GM19463 (cell line): ENCODE data around the gene HMGXB3.
"Not testable (repeated sequence)": the region's sequence is repeated elsewhere in the genome, so short reads cannot be mapped to it uniquely, and the experiment has no call there.

Experiments
- ATAC-seq: cut with Tn5 transposase; IDR thresholded peaks from one replicate; pipeline ENCODE4 v1.9.1; 2021; ENCODE audit warnings: mild to moderate bottlenecking, moderate library complexity; ENCODE audit not compliant: unreplicated experiment

Gene HMGXB3

DNA sequence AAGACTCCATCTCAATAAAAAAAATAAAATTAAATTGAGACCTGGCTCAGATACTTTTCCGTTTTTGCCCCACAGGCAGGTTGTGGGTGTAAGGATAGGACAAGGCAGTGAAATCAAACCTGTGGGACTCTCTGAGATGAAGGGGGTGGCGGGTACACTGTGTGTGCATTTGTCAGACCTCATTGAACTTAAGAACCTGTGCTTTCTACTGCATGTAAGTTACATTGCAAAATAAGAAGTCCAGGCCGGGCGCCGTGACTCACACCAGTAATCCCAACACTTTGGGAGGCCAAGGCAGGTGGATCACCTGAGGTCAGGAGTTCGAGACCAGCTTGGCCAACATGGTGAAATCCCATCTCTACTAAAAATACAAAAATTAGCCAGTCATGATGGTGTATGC, 84.2 kb downstream of the HMGXB3 start:
- ATAC-seq: not testable (repeated sequence)

DNA sequence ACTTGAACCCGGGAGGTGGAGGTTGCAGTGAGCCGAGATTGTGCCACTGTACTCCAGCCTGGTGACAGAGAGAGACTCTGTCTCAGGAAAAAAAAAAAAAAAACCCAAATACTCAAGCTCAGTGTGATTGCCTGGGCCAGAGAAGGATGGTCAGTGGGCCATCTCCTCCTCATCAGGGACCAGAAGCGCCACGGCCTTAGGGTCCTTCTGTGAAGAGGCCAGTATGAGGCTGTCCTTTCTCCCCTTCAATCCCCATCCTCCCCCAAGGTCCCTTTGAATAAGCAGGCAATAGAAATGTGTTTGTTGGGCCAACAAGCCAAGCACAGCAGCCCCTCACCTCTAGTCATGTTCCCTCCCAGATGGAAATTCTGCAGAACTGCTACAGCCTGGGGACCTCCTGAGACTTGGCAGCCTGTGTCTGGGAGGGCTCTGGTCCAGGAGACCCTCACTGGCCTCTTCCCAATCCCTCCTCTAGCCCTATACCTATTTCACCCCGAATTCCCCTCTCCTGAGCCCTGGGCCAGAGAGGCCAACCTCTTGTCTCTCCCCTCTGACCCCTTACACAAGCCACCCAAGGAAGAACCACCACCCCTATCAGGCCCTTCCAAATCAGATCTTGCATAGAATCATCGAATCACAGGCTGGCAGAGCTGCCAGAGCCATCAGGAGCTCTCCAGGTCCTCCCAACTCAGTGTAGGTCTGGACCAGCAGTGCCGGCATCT, 84.8 kb downstream of the HMGXB3 start:
- no peak for ATAC-seq

DNA sequence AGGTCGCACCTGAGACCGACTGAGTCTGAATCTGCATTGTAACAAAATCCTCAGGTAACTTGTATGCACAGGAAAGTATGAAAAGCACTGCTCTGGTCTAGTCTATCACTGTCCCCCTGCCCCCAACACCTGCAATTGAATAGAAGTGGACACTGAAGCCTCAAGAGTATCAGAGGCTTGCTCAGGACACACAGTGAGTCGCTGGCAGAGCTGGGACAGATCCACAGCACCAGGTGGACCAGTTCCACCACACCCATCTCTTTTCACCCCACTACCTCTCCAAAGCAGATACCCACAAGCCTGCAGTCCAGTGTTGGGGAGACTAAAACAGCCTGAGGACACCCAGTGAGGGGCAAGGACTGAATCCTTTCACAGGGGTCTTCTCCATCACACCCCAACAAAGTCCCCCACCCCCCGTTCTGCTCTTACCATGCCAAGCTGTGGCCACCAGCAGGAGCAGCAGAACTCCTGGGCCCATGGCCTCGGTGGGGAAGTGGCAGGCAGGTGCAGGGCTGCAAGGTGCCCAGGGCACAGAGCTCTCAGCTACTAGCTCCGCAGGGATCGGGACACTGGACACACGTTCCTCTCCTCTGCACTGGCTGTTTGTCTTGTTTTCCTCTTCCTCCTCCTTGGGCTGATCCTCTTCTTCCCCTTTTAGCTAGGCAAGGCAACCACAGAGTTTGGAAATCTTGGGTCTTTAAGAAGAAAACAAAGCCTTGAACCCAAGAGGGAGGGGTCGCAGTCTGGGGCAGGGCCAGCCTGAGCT, 85.6 kb downstream of the HMGXB3 start, which contains the start of gene CSF1R:
Gene CSF1R, minus strand, starts transcription at position 605 of the 766 bp plus-strand sequence. Its CDS starts 127 bp downstream, at position 478.
- ATAC-seq: no peak

DNA sequence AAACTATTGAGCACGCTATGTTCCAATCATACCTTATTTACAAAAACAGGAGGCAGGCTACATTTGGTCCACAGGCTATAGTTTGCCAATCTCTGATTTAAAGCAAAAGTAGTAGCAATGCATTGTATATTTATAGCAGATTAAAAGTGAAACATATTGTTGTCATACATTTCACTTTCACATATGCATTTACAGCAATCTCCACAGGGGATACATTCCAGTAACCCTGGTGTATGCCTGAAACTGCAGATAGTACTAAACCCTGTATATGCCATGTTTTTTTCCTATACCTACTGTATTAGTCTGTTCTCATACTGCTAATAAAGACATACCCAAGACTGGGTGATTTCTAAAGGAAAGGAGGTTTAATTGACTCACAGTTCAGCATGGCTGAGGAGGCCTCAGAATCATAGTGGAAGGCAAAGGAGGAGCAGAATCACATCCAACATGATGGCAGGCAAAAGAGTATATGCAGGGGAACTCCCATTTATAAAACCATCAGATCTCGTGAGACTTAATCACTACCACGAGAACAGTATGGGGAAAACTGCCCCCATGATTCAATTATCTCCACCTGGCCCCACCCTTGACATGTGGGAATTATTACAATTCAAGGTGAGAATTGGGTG, 91.7 kb downstream of the HMGXB3 start:
- ATAC-seq: no peak

DNA sequence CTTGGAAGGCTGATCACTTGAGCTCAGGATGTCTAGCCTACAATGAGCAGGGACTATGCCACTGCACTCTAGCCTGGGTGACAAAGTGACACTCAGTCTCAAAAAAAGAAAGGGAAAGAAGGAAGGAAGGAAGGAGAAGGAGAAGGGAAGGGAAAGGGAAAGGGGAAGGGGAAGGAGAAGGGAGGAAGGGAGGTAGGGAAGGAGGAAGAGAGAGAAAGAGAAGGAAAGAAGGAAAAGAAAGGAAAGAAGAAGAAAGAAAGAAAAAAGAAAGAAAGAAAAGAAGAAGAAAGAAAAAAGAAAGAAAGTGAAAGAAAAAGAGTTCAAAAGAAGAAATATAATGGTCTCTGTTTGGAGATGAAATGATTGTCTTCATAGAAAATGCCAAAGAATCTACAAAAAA, 96.6 kb downstream of the HMGXB3 start:
- ATAC-seq: no peak

DNA sequence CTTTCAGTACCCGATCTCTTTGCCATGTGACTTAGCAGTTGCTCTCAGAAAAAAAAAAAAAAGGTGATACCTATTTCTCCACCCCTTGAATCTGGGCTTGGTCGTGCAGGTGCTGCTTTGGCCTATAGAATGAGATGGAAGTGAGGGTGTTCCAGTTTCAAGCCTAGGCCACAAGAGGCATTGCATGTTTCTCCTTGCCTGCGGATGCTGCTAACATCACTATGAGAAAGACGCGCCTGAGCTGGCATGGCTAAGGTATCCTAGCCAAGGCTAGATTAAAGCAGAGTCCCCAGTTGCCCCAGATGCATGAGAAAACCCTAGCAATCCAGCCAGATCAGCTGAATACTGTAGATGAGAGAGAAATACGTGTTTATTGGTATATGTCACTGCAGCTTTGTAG, 100.5 kb downstream of the HMGXB3 start:
- no peak for ATAC-seq
